ENCODE data around the gene ZSCAN31.

- TF ChIP-seq CTCF (IDR thresholded peaks at IDR 0.05) (no peak), POLR2A (IDR thresholded peaks at IDR 0.05) (no peak)
Observed at GRCh38 chr6:28378644-28379043, 42.7 kb upstream of the ZSCAN31 start.
